ENCODE data around the gene SKA3. TPM values are rescaled to one million over a fixed set of nuclear protein-coding genes. Genes with fewer than 3 reads are reported as not detected.
"Not testable (repeated sequence)": the region's sequence is repeated elsewhere in the genome, so short reads cannot be mapped to it uniquely, and the experiment has no call there.

The SKA3 gene
- total RNA-seq, 2 donors from 2014 or later = 29.2 to 37.4 TPM

DNA sequence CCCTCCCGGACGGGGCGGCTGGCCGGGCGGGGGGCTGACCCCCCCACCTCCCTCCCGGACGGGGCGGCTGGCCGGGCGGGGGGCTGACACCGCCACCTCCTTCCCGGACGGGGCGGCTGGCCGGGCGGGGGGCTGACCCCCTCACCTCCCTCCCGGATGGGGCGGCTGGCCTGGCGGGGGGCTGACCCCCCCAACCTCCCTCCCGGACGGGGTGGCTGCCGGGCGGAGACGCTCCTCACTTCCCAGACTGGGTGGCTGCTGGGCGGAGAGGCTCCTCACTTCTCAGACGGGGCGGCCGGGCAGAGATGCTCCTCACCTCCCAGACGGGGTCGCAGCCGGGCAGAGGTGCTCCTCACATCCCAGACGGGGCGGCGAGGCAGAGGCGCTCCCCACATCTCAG, 10.1 kb upstream of the SKA3 start:
- DNase-seq (ENCODE audit: low spot score in 2 of 2); H3K27ac Mint-ChIP-seq; ATAC-seq; H3K9me3 Mint-ChIP-seq; H3K36me3 Mint-ChIP-seq: not testable (repeated sequence)

DNA sequence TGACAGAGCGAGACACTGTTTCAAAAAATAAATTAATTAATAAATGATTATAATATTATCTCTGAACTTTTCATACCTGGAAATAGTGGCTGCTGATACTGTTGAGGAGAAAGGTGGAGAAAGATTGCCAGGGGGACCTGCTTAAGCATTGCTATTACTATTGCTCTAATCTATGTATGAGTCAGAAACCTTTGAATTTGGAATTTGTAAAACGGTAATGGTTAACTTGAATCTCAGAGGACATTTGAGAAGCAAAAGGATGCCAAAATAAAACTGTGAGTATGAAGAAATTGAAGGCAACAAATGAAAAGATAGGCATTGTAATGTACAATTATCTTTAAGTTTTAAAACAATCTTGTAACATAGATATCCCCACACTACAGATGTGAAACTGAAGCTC, 5.3 kb upstream of the SKA3 start:
- DNase-seq (ENCODE audit: low spot score in 2 of 2) (no peak), ATAC-seq (no peak)
- H3K27ac Mint-ChIP-seq = no peak overlapping the region
- H3K36me3 Mint-ChIP-seq = peaks cover 8 to 11% of the 10 kb centered on the region in 2 donors
- no peaks in the 10 kb centered on the region for H3K9me3 Mint-ChIP-seq

DNA sequence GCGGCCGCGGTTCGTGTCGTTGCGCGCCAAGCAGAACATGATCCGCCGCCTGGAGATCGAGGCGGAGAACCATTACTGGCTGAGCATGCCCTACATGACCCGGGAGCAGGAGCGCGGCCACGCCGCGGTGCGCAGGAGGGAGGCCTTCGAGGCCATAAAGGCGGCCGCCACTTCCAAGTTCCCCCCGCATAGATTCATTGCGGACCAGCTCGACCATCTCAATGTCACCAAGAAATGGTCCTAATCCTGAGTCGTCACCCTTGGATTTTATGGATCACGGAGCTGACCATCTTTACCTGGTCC, 581 bp upstream of the SKA3 start:
- peak; percentile 36 to 37 for ATAC-seq
- Mint-ChIP-seq H3K27ac (peak overlapping the region; percentile 96 to 98), H3K36me3 (peaks cover 13 to 20% of the 10 kb centered on the region in 2 donors), H3K9me3 (no peaks in the 10 kb centered on the region)
- DNase-seq (ENCODE audit: low spot score in 2 of 2) = no peak

- ATAC-seq = no peak
- no peaks in the 10 kb centered on the region for H3K9me3 Mint-ChIP-seq
- H3K36me3 Mint-ChIP-seq = peaks cover 16 to 20% of the 10 kb centered on the region in 2 donors
- no peak for DNase-seq (ENCODE audit: low spot score in 2 of 2)
- H3K27ac Mint-ChIP-seq = peak overlapping the region; percentile 96 to 98
Measured at GRCh38 chr13:21175656-21176214, 617 bp downstream of the SKA3 start.

DNA sequence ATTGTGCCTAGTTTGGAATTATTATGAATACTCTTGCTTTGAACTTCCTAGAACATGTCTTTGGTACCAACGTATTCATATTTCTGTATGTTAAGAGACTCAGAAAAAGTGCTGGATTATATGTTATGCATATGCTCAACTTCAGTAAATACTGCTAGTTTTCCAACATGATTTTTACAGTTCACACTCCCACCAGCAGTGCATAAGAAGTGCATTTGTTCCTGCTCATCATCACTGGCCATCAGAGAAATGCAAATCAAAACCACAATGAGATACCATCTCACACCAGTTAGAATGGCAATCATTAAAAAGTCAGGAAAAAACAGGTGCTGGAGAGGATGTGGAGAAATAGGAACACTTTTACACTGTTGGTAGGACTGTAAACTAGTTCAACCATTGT, 2.6 kb downstream of the SKA3 start:
- not testable (repeated sequence) for DNase-seq (ENCODE audit: low spot score in 2 of 2); ATAC-seq; H3K27ac Mint-ChIP-seq; H3K9me3 Mint-ChIP-seq
- peaks cover 20 to 28% of the 10 kb centered on the region in 2 donors for H3K36me3 Mint-ChIP-seq

DNA sequence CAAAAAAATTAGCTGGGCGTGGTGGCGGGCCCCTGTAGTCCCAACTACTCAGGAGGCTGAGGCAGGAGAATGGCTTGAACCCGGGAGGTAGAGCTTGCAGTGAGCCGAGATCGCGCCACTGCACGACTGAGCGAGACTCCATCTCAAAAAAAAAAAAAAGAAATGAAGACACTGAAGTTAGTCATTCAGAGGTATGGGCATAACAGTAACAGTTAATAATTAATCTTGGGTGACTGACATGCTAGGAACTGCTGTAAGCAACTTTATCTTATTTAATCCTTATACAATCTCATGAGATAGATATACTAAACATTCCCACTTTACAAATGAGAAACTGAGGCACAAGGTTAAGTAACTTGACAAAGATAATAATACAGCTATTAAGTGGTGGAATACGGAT, 4.9 kb downstream of the SKA3 start:
- ATAC-seq (no peak), DNase-seq (ENCODE audit: low spot score in 2 of 2) (no peak)
- H3K36me3 Mint-ChIP-seq = peaks cover 11 to 25% of the 10 kb centered on the region in 2 donors
- H3K27ac Mint-ChIP-seq = peak overlapping the region in 1 of 2 donors; percentile 24
- H3K9me3 Mint-ChIP-seq = no peaks in the 10 kb centered on the region

DNA sequence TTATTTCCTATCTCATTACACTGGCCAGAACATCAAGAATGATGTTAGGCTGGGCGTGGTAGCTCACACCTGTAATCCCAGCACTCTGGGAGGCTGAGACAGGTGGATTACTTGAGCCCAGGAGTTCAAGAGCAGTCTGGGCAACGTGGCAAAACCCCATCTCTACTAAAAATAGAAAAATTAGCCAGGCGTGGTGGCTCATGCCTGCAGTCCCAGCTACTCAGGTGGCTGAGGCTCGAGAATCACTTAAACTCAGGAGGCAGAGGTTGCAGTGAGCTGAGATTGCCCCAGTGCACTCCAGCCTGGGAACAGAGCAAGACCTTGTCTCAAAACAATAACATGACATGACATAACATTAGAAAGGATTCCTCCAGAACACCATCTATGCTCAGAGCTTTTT, 10.7 kb downstream of the SKA3 start:
- H3K36me3 Mint-ChIP-seq = peaks cover 5 to 16% of the 10 kb centered on the region in 2 donors
- not testable (repeated sequence) for DNase-seq (ENCODE audit: low spot score in 2 of 2); H3K27ac Mint-ChIP-seq; ATAC-seq; H3K9me3 Mint-ChIP-seq

GRCh38 chr13:21164631-21165030, 11.7 kb downstream of the SKA3 start:
- Mint-ChIP-seq H3K36me3 (peaks cover 5 to 17% of the 10 kb centered on the region in 2 donors), H3K9me3 (no peaks in the 10 kb centered on the region), H3K27ac (no peak overlapping the region)
- DNase-seq (ENCODE audit: low spot score in 2 of 2) (no peak), ATAC-seq (no peak)

GRCh38 chr13:21152251-21152899, 24.0 kb downstream of the SKA3 start:
- Mint-ChIP-seq H3K9me3 (no peaks in the 10 kb centered on the region), H3K27ac (no peak overlapping the region), H3K36me3 (peaks cover 0 to 20% of the 10 kb centered on the region in 2 donors)
- DNase-seq (ENCODE audit: low spot score in 2 of 2) = no peak
- no peak for ATAC-seq

DNA sequence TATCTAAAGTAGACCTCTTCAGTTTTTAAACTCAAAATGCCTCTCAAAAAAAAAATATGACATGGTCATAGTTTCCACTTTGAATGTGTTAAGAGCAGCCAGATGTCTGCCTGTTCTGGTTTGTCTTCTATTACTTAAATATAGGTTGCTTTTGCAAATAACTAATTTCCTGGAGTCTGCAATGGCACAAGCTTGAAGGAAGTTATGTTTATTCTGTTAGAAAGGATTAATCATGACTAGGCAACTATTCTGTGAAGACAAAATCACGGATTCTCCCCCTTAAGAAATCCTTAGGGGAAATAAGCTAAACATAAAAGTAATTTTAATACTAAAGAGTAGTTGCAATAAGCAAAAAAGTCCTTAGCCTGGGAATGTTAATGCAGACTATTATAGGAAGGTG, 26.3 kb downstream of the SKA3 start:
- H3K27ac Mint-ChIP-seq = no peak overlapping the region
- no peak for ATAC-seq
- no peaks in the 10 kb centered on the region for H3K9me3 Mint-ChIP-seq
- DNase-seq (ENCODE audit: low spot score in 2 of 2) = no peak
- peaks cover 0 to 26% of the 10 kb centered on the region in 2 donors for H3K36me3 Mint-ChIP-seq

DNA sequence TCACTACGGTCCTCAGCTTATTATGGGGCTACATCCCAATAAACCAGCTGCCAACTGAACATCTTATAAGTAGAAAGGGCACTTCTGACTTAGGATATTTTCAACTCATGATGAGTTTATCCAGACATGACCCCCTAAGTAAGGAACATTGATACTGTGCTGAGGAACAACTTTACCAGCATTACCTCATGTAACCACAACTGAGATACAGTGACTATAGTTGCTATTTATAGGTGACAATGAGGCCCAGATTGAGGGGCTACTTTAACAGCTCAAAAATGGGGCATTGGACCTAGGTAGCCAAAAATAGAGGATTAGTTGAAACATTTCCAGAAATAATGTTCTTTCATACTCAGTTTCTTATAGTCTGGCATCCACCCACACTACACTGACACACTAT, 26.8 kb downstream of the SKA3 start:
- Mint-ChIP-seq H3K9me3 (no peaks in the 10 kb centered on the region), H3K27ac (no peak overlapping the region), H3K36me3 (peaks cover 0 to 21% of the 10 kb centered on the region in 2 donors)
- ATAC-seq (peak; percentile 26 to 39), DNase-seq (ENCODE audit: low spot score in 2 of 2) (no peak)

DNA sequence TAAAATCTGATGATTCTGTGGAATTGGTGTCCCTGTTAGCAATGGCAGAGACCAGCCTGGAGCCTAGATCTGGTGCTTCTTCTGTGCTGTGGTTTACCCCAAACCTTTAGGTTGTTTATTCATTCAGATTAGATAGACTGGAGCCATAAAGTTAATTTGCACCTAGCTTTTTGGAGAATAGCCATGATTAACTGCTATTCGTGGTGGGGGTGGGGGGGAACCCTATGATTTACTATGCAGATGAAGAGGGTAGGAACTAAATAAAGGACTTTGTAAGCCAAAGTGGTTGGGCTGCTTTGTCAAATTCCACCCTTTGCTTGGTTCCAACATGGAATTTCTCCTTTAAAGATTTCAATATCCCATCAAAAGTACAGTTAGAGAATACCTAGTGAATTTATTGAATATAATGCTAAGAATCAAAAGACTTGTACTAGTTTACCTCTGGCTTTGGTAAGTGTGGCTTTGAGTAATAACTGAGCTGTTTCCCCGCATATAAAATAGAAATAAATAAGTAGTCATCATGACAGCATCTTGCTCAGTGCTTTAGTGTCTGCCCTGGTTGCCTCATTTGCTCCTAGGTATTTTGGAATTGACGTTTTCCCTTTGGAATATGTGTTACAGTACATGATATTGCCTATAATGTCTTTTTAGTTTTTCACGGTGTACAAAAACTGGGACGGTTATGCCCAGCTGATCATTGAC, 27.6 kb downstream of the SKA3 start:
- H3K36me3 Mint-ChIP-seq = peaks cover 0 to 18% of the 10 kb centered on the region in 2 donors
- H3K9me3 Mint-ChIP-seq = no peaks in the 10 kb centered on the region
- ATAC-seq = no peak
- no peak for DNase-seq (ENCODE audit: low spot score in 2 of 2)
- H3K27ac Mint-ChIP-seq = no peak overlapping the region

- ATAC-seq = no peak
- H3K9me3 Mint-ChIP-seq = no peaks in the 10 kb centered on the region
- peak overlapping the region; percentile 40 to 69 for H3K27ac Mint-ChIP-seq
- no peak for DNase-seq (ENCODE audit: low spot score in 2 of 2)
- H3K36me3 Mint-ChIP-seq = peaks cover 2 to 27% of the 10 kb centered on the region in 2 donors
Measured at GRCh38 chr13:21147827-21148226, 28.5 kb downstream of the SKA3 start.

DNA sequence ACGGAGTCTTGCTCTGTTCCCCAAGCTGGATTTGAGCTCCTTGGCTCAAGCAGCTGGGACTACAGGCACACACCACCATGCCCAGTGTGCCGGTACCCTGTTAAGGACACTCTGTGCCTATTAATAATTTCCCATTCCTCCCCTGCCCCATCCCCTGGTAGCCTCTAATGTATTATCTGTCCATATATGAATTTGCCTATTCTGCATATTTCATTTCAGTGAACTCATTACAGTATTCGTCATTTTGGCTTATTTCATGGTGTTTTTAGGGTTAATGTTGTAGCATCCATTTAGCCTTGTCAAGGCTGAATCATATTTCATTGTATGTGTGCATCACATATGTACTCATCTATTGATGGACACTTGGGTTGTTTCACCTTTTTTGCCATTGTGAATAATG, 33.6 kb downstream of the SKA3 start:
- no peaks in the 10 kb centered on the region for H3K9me3 Mint-ChIP-seq
- H3K36me3 Mint-ChIP-seq = peaks cover 24 to 44% of the 10 kb centered on the region in 2 donors
- ATAC-seq = no peak
- no peak for DNase-seq (ENCODE audit: low spot score in 2 of 2)
- H3K27ac Mint-ChIP-seq = peak overlapping the region; percentile 38 to 93

- H3K27ac Mint-ChIP-seq = peak overlapping the region; percentile 95 to 100
- DNase-seq (ENCODE audit: low spot score in 2 of 2) (no peak), ATAC-seq (no peak)
- H3K36me3 Mint-ChIP-seq = peaks cover 24 to 34% of the 10 kb centered on the region in 2 donors
- H3K9me3 Mint-ChIP-seq = no peaks in the 10 kb centered on the region
Measured at GRCh38 chr13:21139374-21139773, 37.0 kb downstream of the SKA3 start.

GRCh38 chr13:21138561-21138960, 37.8 kb downstream of the SKA3 start:
- ATAC-seq (no peak), DNase-seq (ENCODE audit: low spot score in 2 of 2) (no peak)

GRCh38 chr13:21137696-21138095, 38.7 kb downstream of the SKA3 start:
- Mint-ChIP-seq H3K9me3 (no peaks in the 10 kb centered on the region), H3K27ac (no peak overlapping the region), H3K36me3 (peaks cover 20 to 21% of the 10 kb centered on the region in 2 donors)
- DNase-seq (ENCODE audit: low spot score in 2 of 2) (no peak), ATAC-seq (no peak)

More at GRCh38 chr13:21138561-21138960, 37.8 kb downstream of the SKA3 start:
- Mint-ChIP-seq H3K9me3 (no peaks in the 10 kb centered on the region), H3K27ac (peak overlapping the region; percentile 59 to 77), H3K36me3 (peaks cover 24 to 29% of the 10 kb centered on the region in 2 donors)

All from activated naive CD4-positive, alpha-beta T cell treated with anti-CD3 and anti-CD28 coated beads, Interleukin-2, amount 50 U/mL, for 72 hours (primary cell).